CD1c-positive myeloid dendritic cell (primary cell): Measurements from ENCODE around the gene ZNF574.
"Not testable (repeated sequence)": the region's sequence is repeated elsewhere in the genome, so short reads cannot be mapped to it uniquely, and the experiment has no call there.

ENCODE experiments used
- DNase-seq: peaks from one replicate; pipeline ENCODE4 v3.0.0-alpha.2; 2016; ENCODE audit errors: extremely low spot score

ZNF574 gene

GRCh38 chr19:42100241-42100640 is 24.3 kb downstream of the ZNF574 start:
- not testable (repeated sequence) for DNase-seq

DNA sequence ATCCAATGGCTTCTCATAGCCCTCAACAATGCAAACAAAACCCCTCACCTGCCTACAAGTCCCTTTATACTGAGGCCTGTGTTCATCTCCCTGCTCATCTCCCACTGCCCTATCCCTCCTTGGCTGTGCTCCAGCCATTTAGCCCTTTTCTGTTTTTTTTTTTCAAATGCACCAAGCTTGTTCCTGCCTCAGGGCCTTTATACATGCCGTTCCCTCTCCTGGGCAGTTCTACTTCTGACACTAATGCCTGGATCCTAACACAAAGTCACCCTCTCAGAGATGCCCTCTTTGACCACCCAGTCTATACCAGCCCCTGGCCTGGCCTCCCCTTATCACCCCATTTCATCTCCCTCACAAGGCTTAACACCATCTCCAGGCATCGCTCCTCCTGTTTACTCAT is 26.9 kb downstream of the ZNF574 start:
- DNase-seq = no peak

GRCh38 chr19:42105368-42105767 is 29.4 kb downstream of the ZNF574 start:
- peak; percentile 7 for DNase-seq

DNA sequence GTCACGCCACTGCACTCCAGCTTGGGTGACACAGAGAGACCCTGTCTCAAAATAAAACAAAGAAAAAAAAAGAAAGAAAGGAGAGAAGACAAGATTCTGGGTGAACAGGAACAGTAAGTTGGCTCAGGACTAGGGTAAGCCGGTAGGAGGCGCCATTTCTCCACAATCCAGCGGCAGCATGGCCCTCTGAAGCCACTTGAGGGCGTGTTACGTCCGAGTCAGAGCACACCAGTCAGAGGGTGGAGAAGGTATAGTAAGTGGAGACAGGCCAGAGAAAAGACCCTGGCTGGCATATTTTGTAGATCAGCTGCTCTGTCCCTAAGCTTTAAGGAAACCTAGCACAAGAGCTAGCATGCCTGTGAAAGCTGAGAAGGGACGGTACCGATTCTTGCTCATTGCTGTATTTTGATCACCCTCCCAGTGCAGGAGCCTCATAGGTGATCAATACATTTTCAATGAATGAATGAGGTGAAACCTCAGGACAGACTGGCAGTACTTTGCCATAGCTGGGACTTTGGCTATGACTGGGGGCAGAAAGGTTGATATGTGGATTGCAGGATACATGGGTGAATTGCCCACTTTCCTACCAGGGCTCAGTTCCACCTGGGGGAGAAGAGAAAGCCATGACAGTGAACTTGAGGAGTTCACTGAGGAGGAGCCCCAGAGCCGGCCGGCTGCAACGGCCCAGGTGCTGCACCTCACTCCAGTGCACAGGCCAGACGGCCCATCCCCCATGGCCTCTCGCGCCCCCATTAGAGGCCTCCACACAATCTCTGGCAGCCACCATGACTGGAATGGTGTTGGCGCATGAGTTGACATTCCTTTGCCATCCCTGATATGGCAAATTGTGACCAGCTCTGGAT is 32.8 kb downstream of the ZNF574 start:
- DNase-seq = peak; percentile 95

- no peak for DNase-seq
Observed at GRCh38 chr19:42109896-42110295, 33.9 kb downstream of the ZNF574 start.

DNA sequence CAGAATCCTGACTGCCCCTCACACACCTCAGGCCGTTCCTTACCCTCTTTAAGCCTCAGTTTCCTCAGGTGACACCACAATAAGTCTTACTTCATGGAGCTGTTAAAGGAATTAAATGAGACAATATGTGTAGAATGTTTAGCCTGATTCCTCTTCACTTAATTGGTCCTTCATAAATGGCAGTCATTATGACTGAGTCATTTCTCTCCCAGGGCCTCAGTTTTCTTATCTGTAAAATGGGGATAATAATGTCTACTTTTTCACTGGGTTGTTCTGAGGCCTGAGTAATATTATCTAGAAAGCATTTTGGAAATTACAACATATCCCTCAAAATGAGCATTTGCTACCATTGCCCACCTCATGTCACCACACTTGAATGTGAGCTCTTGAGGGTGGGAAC is 34.7 kb downstream of the ZNF574 start:
- no peak for DNase-seq

DNA sequence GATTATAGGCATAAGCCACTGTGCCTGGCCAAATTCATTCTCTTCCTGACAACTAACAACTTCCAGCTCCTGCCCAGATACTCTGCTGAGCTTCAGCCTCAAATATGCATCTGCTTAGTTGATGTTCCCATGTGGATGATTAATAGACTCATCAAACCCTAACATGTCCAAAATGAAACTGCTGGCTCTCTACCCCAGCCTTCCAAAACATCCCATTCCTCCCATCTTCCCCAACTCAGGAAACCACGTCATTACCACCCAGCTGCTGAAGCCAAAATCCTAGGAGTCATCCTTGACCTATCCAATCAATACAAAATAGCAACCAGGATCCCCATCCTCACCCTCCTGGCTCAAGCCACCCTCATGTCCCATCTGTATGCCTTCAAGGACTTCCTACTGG is 35.4 kb downstream of the ZNF574 start:
- DNase-seq = no peak

GRCh38 chr19:42111811-42112210 is 35.8 kb downstream of the ZNF574 start:
- DNase-seq = no peak

- no peak for DNase-seq
Observed at GRCh38 chr19:42113641-42114348, 37.8 kb downstream of the ZNF574 start.

DNA sequence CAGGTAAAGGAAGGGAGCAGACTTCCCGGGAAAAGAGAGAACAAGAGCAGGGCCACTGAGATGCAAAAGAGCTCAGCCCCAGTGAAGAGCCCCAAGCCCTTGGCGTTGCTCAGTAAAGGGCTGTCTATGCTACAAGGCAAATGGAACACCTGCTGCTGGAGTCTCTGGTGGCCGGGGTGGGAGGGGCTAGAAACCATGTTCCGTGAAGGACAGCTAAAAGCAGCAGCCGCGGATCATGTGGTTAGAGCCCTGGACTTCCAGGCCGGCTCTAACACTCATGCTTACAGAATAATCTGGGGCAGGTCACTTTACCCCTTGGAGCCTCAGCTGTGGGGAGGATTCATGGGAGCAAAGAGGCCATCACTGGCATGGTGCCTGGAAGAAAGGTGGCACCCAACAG is 38.4 kb downstream of the ZNF574 start:
- no peak for DNase-seq

GRCh38 chr19:42115219-42115618 is 39.3 kb downstream of the ZNF574 start:
- DNase-seq = no peak

GRCh38 chr19:42115705-42116104 is 39.7 kb downstream of the ZNF574 start:
- DNase-seq = no peak

- no peak for DNase-seq
Observed at GRCh38 chr19:42116308-42117075, 40.5 kb downstream of the ZNF574 start.

DNA sequence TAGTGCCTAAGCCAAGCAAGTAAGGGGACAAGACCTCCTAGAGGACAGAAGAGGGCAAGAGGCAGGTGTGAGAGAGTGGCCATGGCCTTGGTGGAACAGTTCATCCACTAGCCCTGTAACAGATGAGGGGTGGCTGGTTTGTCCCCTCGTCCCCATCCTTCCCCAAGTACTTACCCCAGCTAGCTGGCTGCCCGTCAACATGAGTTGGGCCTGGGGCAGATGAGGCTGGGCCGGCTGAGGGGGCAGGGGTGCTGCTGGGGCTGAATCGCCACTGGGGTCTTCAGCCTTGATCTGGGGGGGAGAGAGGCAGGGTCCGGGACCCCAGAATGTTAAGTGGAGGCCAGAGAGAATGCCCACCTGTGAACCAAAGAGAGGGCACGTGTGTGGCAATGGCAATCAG is 41.1 kb downstream of the ZNF574 start:
- DNase-seq = no peak

GRCh38 chr19:42120276-42120980 is 44.5 kb downstream of the ZNF574 start:
- DNase-seq = no peak

DNA sequence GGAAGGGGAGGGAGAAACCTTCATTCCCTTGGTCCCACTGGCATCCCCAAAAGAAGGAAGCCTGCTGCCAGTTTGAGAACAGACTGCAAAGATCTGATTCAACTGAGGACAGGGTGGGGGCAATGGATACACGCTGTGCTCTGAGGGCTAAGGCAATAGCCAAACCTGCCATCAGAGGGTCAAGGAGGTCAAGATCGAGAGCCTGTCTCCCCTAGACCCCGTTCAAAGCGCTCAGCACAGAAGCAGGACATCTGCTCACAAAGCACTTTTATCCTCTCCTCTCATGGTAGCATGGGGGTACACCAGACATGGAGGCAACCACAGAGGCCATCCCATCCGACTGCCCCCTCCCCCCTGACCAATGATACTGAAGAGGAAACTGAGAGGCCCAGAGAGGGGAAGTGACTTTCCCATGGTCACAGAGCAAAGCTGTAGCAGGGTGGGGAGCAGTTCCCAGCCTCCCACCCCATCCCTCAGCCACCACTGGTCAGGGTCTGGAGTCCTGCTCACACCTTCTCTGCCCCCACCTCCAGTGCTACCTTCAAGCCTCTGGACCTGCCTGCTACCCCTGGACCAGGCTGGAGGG is 45.2 kb downstream of the ZNF574 start:
- DNase-seq = no peak

- DNase-seq = peak; percentile 89
Observed at GRCh38 chr19:42121656-42122069, 45.7 kb downstream of the ZNF574 start.

- no peak for DNase-seq
Observed at GRCh38 chr19:42122691-42123607, 47.0 kb downstream of the ZNF574 start.

DNA sequence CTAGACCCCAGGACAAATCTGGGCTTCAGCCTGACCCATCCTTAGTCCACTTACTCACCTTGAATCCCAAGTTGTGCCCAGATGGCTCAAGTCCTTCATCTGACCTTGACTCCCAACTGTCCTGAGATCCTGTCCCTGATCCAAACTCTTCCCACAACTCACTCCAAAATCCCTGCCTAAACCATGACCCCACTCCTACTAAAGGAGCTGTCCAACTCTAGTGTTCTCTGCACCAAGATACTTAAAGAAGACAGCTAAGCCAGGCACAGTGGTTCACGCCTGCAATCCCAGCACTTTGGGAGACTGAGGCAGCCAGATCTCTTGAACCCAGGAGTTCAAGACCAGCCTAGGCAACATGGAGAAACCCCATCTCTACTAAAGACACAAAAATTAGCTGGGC is 47.8 kb downstream of the ZNF574 start:
- DNase-seq = no peak

- DNase-seq = no peak
Observed at GRCh38 chr19:42124386-42124901, 48.5 kb downstream of the ZNF574 start.
